ENCODE results near the gene MKS1.

DNA sequence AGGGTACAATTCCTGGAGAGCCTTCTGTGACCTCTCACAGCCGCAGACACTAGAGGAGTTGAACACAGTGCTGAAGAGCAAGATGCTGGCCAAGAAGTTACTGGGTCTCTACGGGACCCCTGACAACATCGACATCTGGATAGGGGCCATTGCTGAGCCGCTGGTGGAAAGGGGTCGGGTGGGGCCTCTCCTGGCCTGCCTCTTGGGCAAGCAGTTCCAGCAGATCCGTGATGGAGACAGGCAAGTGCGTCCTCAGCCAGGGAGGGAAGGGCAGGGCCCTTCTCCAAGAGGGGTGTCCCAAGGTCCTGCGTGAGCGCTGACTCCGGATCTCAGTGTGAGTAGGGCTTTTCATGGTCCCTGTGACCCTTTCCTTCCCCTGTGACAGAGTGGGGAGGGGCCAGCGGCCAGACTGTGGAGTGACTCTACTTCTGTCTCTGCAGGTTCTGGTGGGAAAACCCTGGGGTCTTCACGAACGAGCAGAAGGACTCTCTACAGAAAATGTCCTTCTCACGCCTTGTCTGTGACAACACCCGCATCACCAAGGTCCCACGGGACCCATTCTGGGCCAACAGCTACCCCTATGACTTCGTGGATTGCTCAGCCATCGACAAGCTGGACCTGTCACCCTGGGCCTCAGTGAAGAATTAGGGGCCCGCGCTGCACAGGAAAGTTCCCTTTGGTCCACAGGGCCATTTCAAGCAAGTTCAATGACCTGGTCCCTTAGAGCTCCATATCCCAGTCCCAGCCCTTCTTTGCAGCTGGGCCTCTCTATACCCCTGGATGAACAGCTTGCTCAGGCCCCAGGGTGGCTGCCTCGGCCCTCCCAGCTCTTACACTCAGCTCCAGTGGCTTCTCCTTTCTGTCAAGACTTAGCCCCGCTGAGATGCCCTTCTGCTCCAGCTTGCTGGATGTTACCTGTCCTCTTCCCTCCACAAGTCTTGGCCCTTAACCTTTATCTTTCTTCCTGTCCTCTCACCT lies 48.6 kb upstream of the MKS1 start:
- TF ChIP-seq, protein P1, sequence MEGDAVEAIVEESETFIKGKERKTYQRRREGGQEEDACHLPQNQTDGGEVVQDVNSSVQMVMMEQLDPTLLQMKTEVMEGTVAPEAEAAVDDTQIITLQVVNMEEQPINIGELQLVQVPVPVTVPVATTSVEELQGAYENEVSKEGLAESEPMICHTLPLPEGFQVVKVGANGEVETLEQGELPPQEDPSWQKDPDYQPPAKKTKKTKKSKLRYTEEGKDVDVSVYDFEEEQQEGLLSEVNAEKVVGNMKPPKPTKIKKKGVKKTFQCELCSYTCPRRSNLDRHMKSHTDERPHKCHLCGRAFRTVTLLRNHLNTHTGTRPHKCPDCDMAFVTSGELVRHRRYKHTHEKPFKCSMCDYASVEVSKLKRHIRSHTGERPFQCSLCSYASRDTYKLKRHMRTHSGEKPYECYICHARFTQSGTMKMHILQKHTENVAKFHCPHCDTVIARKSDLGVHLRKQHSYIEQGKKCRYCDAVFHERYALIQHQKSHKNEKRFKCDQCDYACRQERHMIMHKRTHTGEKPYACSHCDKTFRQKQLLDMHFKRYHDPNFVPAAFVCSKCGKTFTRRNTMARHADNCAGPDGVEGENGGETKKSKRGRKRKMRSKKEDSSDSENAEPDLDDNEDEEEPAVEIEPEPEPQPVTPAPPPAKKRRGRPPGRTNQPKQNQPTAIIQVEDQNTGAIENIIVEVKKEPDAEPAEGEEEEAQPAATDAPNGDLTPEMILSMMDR (IDR thresholded peaks at IDR 0.05): no peak
- no peak for TF ChIP-seq POLR2A (IDR thresholded peaks at IDR 0.05)

All from prostate gland (tissue), 2 donors.